HepG2 (cell line): Measurements from ENCODE around the gene TRIM3. TPM values are rescaled to one million over a fixed set of nuclear protein-coding genes. Genes with fewer than 3 reads are reported as not detected.

Experiments used
- AGO1 ChIP-seq: fragments of 200-400 bp; formaldehyde crosslinking; IDR thresholded peaks from 2 replicates; pipeline ENCODE4 v1.6.1; 2017; ENCODE audit warnings: mild to moderate bottlenecking, low read depth, low read length, moderate library complexity; ENCODE audit not compliant: poor library complexity, severe bottlenecking
- GABPA ChIP-seq, 2 experiments: IDR thresholded peaks; 2 replicates each; pipeline ENCODE4 v1.6.1; 2011 to 2016; ENCODE audit warnings: low read depth in 2 of 2, low read length in 1 of 2, missing biosample characterization in 1 of 2, missing genetic modification characterization in 1 of 2
- IKZF4 ChIP-seq: sonication (generic); formaldehyde crosslinking; IDR thresholded peaks from 2 replicates; pipeline ENCODE4 v1.5.1; 2020; ENCODE audit warnings: borderline replicate concordance, mild to moderate bottlenecking, low read depth, missing genetic modification reagents; ENCODE audit errors: not compliant biosample characterization
- POGZ ChIP-seq: sonication (generic); formaldehyde crosslinking; IDR thresholded peaks from 2 replicates; pipeline ENCODE4 v1.4.0; 2020; ENCODE audit warnings: mild to moderate bottlenecking, missing genetic modification reagents
- POLR2G ChIP-seq: fragments of 200-400 bp; formaldehyde crosslinking; IDR thresholded peaks from 2 replicates; pipeline ENCODE4 v1.6.1; 2018; ENCODE audit warnings: mild to moderate bottlenecking, low read depth, low read length, moderate library complexity
- ZBED4 ChIP-seq: sonication (generic); formaldehyde crosslinking; IDR thresholded peaks from 2 replicates; pipeline ENCODE4 v1.4.0; 2020; ENCODE audit warnings: missing genetic modification reagents, borderline replicate concordance
- ZFX ChIP-seq: sonication (generic); formaldehyde crosslinking; IDR thresholded peaks from 2 replicates; pipeline ENCODE4 v1.4.0; 2020; ENCODE audit warnings: mild to moderate bottlenecking, low read depth, missing genetic modification reagents, moderate library complexity
- ZNF414 ChIP-seq: sonication (generic); formaldehyde crosslinking; IDR thresholded peaks from 2 replicates; pipeline ENCODE4 v1.5.0; 2020; ENCODE audit warnings: missing genetic modification reagents
- ZNF614 ChIP-seq: IDR thresholded peaks from 2 replicates; pipeline ENCODE4 v1.6.1; 2018; ENCODE audit warnings: missing biosample characterization, missing genetic modification reagents, inconsistent platforms, borderline replicate concordance
- polyA plus RNA-seq, 8 experiments: library from polyadenylated mRNA; depleted of rRNA in 3 of 8; stranded (reverse) in 7 of 8; unstranded in 1 of 8; fragments of >200 nt; fragmentation: Illumina TruSeq in 4 of 8; extraction: Trizol in 4 of 8; gene quantifications; 2 replicates each; pipeline versions ENCODE4 v1.2.1 to v1.2.3, GENCODE V29; 2011 to 2016; ENCODE audit warnings: low read depth in 4 of 8, missing spikeins in 1 of 8, mixed read lengths in 1 of 8; ENCODE audit not compliant: insufficient read depth in 1 of 8
- total RNA-seq, 5 experiments: library from RNA; depleted of rRNA; stranded (reverse); fragments of >200 nt; fragmentation: Illumina TruSeq; extraction: Trizol; gene quantifications; 2 replicates each; pipeline ENCODE4 v1.2.3, GENCODE V29; 2016; ENCODE audit warnings: low read depth in 1 of 5
- TF ChIP-seq, protein P1 (sequence below): sonication (generic); formaldehyde crosslinking; IDR thresholded peaks from 2 replicates; pipeline ENCODE4 v1.4.0; 2020; ENCODE audit warnings: mild to moderate bottlenecking, missing genetic modification reagents
- TF ChIP-seq, protein P2 (sequence below): sonication (generic); formaldehyde crosslinking; IDR thresholded peaks from 2 replicates; pipeline ENCODE4 v1.5.1; 2020; ENCODE audit warnings: mild to moderate bottlenecking, missing genetic modification reagents, borderline replicate concordance
- TF ChIP-seq, protein P3 (sequence below): sonication (generic); formaldehyde crosslinking; IDR thresholded peaks from 2 replicates; pipeline ENCODE4 v1.5.1; 2020; ENCODE audit warnings: missing genetic modification reagents, mild to moderate bottlenecking, borderline replicate concordance

TRIM3 gene
- total and polyA plus RNA-seq, 2 of the 13 experiments (the other 11 are each of a cell fraction or from before 2014, with no cell fraction given), result 3.6 to 6.3 TPM

DNA sequence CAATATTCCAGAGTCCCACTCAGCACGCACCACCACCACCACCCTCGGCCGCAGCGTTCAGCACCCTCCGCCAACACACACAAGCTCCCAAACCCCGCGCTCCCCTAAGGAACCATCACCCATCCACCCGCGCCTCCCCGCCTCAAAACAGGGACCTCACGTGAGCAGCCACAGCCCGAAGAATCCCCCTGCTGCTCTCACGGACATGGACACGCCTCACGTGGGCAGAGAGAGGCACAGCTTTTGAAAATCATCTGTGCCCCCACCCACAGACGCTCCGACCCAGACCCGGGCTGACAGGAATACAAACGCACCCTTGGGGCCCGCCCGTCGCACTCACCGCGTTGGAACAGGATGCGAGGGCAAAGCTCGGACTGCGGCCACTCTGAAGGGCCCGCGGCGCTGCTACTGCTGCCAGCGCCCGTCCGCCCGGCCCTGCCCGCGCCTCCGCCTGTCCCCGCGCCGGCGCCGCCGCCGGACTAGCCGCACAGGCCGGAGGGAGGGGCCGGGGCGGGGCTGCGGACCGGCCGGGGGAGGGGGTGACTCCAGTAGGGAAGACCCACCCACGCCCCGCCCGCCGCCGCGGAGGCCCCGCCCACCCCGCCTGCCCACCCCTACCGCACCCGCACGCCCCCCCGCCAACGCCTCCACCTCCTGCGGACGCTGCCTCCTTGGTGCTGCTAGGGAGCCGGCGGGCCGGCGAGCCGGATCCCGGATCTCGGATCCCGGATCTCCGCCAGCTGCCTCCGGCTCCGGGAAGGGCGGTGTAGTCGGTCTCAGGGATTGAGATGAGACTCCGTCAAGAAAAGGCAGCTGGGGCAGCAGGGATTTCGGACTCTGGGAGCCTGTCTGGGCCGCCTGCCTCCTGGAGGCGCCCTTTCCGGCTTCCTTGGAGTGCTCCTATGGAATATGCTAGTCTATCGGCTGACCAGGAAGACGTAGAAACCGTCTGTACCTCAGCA is at the start of gene TRIM3 (continued):
- no peak for TF ChIP-seq ZBED4
- no peak for TF ChIP-seq ZNF414
- 0 out of 2 replicates have a peak, but pooled peaks have one; percentile 30 for TF ChIP-seq POGZ (CRISPR knock-in tag)
- no peak for TF ChIP-seq ZNF614 (CRISPR knock-in tag)
- TF ChIP-seq, protein P1, sequence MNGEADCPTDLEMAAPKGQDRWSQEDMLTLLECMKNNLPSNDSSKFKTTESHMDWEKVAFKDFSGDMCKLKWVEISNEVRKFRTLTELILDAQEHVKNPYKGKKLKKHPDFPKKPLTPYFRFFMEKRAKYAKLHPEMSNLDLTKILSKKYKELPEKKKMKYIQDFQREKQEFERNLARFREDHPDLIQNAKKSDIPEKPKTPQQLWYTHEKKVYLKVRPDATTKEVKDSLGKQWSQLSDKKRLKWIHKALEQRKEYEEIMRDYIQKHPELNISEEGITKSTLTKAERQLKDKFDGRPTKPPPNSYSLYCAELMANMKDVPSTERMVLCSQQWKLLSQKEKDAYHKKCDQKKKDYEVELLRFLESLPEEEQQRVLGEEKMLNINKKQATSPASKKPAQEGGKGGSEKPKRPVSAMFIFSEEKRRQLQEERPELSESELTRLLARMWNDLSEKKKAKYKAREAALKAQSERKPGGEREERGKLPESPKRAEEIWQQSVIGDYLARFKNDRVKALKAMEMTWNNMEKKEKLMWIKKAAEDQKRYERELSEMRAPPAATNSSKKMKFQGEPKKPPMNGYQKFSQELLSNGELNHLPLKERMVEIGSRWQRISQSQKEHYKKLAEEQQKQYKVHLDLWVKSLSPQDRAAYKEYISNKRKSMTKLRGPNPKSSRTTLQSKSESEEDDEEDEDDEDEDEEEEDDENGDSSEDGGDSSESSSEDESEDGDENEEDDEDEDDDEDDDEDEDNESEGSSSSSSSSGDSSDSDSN (CRISPR knock-in tag), result peak; percentile 18; the same call in 1 of the 2 replicates
- TF ChIP-seq IKZF4 (CRISPR knock-in tag), result no peak
- peak; percentile 50 for TF ChIP-seq AGO1
- TF ChIP-seq POLR2G, result 0 out of 2 replicates have a peak, but pooled peaks have one; percentile 40
- TF ChIP-seq GABPA (IDR thresholded peaks at IDR 0.05; ENCODE audit: low read depth, low read length), result no peak
- TF ChIP-seq GABPA (CRISPR knock-in tag; IDR thresholded peaks at IDR 0.05; ENCODE audit: low read depth), result 0 out of 2 replicates have a peak, but pooled peaks have one; percentile 20
- peak; percentile 59 for TF ChIP-seq ZFX (CRISPR knock-in tag)
- TF ChIP-seq, protein P2, sequence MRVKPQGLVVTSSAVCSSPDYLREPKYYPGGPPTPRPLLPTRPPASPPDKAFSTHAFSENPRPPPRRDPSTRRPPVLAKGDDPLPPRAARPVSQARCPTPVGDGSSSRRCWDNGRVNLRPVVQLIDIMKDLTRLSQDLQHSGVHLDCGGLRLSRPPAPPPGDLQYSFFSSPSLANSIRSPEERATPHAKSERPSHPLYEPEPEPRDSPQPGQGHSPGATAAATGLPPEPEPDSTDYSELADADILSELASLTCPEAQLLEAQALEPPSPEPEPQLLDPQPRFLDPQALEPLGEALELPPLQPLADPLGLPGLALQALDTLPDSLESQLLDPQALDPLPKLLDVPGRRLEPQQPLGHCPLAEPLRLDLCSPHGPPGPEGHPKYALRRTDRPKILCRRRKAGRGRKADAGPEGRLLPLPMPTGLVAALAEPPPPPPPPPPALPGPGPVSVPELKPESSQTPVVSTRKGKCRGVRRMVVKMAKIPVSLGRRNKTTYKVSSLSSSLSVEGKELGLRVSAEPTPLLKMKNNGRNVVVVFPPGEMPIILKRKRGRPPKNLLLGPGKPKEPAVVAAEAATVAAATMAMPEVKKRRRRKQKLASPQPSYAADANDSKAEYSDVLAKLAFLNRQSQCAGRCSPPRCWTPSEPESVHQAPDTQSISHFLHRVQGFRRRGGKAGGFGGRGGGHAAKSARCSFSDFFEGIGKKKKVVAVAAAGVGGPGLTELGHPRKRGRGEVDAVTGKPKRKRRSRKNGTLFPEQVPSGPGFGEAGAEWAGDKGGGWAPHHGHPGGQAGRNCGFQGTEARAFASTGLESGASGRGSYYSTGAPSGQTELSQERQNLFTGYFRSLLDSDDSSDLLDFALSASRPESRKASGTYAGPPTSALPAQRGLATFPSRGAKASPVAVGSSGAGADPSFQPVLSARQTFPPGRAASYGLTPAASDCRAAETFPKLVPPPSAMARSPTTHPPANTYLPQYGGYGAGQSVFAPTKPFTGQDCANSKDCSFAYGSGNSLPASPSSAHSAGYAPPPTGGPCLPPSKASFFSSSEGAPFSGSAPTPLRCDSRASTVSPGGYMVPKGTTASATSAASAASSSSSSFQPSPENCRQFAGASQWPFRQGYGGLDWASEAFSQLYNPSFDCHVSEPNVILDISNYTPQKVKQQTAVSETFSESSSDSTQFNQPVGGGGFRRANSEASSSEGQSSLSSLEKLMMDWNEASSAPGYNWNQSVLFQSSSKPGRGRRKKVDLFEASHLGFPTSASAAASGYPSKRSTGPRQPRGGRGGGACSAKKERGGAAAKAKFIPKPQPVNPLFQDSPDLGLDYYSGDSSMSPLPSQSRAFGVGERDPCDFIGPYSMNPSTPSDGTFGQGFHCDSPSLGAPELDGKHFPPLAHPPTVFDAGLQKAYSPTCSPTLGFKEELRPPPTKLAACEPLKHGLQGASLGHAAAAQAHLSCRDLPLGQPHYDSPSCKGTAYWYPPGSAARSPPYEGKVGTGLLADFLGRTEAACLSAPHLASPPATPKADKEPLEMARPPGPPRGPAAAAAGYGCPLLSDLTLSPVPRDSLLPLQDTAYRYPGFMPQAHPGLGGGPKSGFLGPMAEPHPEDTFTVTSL (CRISPR knock-in tag), result no peak
- TF ChIP-seq, protein P3, sequence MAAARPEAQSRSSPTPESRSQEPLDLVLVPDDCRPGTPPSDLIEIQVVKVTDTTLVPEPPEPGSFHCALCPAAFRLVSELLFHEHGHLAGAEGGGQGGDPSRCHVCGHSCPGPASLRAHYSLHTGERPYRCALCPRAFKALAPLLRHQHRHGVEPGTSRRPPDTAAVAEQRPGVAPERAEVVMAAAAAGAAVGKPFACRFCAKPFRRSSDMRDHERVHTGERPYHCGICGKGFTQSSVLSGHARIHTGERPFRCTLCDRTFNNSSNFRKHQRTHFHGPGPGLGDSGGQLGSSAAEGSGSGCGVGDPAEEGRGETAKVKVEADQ, result no peak
